ENCODE data around the gene COL25A1.

DNA sequence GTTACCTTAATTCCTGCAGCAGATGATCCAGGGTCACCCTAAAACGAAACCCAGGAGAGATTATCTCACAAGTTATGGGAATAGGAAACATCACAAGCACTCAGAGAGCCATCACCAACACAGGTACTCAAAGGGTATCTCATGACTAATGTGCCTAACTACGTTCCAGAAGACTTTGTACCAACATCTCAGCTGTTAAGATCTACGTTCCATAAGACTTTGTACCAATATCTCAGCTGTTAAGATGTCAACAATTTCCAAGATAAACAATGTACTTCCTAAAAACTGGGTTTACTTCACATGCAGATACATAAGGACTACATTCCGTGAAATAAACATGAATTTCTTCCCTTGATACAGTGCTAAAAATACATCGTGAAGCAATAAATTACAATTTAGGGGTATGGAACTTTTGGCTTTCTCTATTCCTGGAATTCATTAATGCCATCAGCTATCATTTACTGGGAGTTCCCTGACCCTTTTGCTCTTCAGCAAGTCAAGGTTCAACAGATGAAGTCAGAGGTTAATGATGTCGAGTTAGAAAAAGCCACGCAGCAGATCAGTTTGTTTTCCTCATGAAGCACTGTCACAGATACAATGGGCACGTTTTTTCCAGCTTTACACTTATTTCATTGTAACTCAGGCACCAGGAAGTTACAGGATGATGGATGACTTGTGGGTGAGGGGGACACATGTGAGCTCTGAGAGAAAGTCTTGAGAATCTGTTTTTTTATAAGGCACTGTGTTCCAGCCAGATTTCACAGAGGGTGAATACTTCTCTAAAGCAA, 412.6 kb downstream of the COL25A1 start:
- TF ChIP-seq POLR2A (IDR thresholded peaks at IDR 0.05): no peak
- TF ChIP-seq CTCF (IDR thresholded peaks at IDR 0.05): no peak
- no peak for TF ChIP-seq EP300 (IDR thresholded peaks at IDR 0.05; ENCODE audit: low read depth)
